HepG2 (cell line): ENCODE measurements around the gene EPN3. TPM values are rescaled to one million over a fixed set of nuclear protein-coding genes. Genes with fewer than 3 reads are reported as not detected.

Experiments
- DNMT3B ChIP-seq: conservative IDR thresholded peaks from 2 replicates; pipeline ENCODE4 v1.6.1; 2016; ENCODE audit warnings: missing biosample characterization, control low read depth
- HMGXB3 ChIP-seq: sonication (generic); formaldehyde crosslinking; IDR thresholded peaks from 2 replicates; pipeline ENCODE4 v1.4.0; 2020; ENCODE audit warnings: missing genetic modification reagents, borderline replicate concordance
- MEIS1 ChIP-seq: sonication (generic); formaldehyde crosslinking; IDR thresholded peaks from 2 replicates; pipeline ENCODE4 v1.9.0; 2021; ENCODE audit warnings: mild to moderate bottlenecking, missing genetic modification reagents, moderate library complexity, borderline replicate concordance
- MTF2 ChIP-seq: sonication (generic); formaldehyde crosslinking; IDR thresholded peaks from 2 replicates; pipeline ENCODE4 v1.5.0; 2020; ENCODE audit warnings: missing genetic modification reagents, borderline replicate concordance
- PCBP1 ChIP-seq: fragments of 200-400 bp; formaldehyde crosslinking; IDR thresholded peaks from 2 replicates; pipeline ENCODE4 v1.6.1; 2017; ENCODE audit warnings: mild to moderate bottlenecking, low read depth, low read length, borderline replicate concordance
- POLR2AphosphoS2 ChIP-seq: IDR thresholded peaks from 2 replicates; pipeline ENCODE4 v1.6.1; 2011; ENCODE audit warnings: low read depth, low read length, improper control_type of control experiment
- SSRP1 ChIP-seq: IDR thresholded peaks from 2 replicates; pipeline ENCODE4 v1.6.1; 2016; ENCODE audit warnings: control low read depth
- ZBTB33 ChIP-seq: sonication (generic); formaldehyde crosslinking; IDR thresholded peaks from 2 replicates; pipeline ENCODE4 v1.4.0; 2020; ENCODE audit warnings: missing genetic modification reagents
- ZNF274 ChIP-seq: sonication (generic); formaldehyde crosslinking; IDR thresholded peaks from 2 replicates; pipeline ENCODE4 v1.5.1; 2020; ENCODE audit warnings: mild to moderate bottlenecking, missing genetic modification reagents
- ZNF704 ChIP-seq: sonication (generic); formaldehyde crosslinking; IDR thresholded peaks from 2 replicates; pipeline ENCODE4 v1.8.1; 2023; ENCODE audit warnings: mild to moderate bottlenecking, inconsistent platforms, moderate library complexity, missing genetic modification reagents, borderline replicate concordance
- ZNF792 ChIP-seq: IDR thresholded peaks from 2 replicates; pipeline ENCODE4 v1.6.1; 2016
- polyA plus RNA-seq, 8 experiments: library from polyadenylated mRNA; depleted of rRNA in 3 of 8; stranded (reverse) in 7 of 8; unstranded in 1 of 8; fragments of >200 nt; fragmentation: Illumina TruSeq in 4 of 8; extraction: Trizol in 4 of 8; gene quantifications; 2 replicates each; pipeline versions ENCODE4 v1.2.1 to v1.2.3, GENCODE V29; 2011 to 2016; ENCODE audit warnings: low read depth in 4 of 8, missing spikeins in 1 of 8, mixed read lengths in 1 of 8; ENCODE audit not compliant: insufficient read depth in 1 of 8
- total RNA-seq, 5 experiments: library from RNA; depleted of rRNA; stranded (reverse); fragments of >200 nt; fragmentation: Illumina TruSeq; extraction: Trizol; gene quantifications; 2 replicates each; pipeline ENCODE4 v1.2.3, GENCODE V29; 2016; ENCODE audit warnings: low read depth in 1 of 5
- TF ChIP-seq, protein P1 (sequence below): sonication (generic); formaldehyde crosslinking; IDR thresholded peaks from 2 replicates; pipeline ENCODE4 v1.5.0; 2020; ENCODE audit warnings: mild to moderate bottlenecking, missing genetic modification reagents, borderline replicate concordance
- TF ChIP-seq, protein P2 (sequence below): sonication (generic); formaldehyde crosslinking; conservative IDR thresholded peaks from 2 replicates; pipeline ENCODE4 v1.5.0; 2020; ENCODE audit warnings: missing genetic modification reagents

EPN3 gene
- total and polyA plus RNA-seq, 2 of the 13 experiments (the other 11 are each of a cell fraction or from before 2014, with no cell fraction given), result 0.11 to 0.95 TPM

- TF ChIP-seq, protein P1, sequence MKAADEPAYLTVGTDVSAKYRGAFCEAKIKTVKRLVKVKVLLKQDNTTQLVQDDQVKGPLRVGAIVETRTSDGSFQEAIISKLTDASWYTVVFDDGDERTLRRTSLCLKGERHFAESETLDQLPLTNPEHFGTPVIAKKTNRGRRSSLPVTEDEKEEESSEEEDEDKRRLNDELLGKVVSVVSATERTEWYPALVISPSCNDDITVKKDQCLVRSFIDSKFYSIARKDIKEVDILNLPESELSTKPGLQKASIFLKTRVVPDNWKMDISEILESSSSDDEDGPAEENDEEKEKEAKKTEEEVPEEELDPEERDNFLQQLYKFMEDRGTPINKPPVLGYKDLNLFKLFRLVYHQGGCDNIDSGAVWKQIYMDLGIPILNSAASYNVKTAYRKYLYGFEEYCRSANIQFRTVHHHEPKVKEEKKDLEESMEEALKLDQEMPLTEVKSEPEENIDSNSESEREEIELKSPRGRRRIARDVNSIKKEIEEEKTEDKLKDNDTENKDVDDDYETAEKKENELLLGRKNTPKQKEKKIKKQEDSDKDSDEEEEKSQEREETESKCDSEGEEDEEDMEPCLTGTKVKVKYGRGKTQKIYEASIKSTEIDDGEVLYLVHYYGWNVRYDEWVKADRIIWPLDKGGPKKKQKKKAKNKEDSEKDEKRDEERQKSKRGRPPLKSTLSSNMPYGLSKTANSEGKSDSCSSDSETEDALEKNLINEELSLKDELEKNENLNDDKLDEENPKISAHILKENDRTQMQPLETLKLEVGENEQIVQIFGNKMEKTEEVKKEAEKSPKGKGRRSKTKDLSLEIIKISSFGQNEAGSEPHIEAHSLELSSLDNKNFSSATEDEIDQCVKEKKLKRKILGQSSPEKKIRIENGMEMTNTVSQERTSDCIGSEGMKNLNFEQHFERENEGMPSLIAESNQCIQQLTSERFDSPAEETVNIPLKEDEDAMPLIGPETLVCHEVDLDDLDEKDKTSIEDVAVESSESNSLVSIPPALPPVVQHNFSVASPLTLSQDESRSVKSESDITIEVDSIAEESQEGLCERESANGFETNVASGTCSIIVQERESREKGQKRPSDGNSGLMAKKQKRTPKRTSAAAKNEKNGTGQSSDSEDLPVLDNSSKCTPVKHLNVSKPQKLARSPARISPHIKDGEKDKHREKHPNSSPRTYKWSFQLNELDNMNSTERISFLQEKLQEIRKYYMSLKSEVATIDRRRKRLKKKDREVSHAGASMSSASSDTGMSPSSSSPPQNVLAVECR, result peak; percentile 30; the same call in 1 of the 2 replicates
- TF ChIP-seq ZNF274 (CRISPR knock-in tag) (peak; percentile 39; the same call in 1 of the 2 replicates), HMGXB3 (CRISPR knock-in tag) (0 out of 2 replicates have a peak, but pooled peaks have one; percentile 52), MTF2 (no peak), DNMT3B (CRISPR knock-in tag) (0 out of 2 replicates have a peak, but pooled peaks have one; percentile 28), MEIS1 (CRISPR knock-in tag) (no peak), ZBTB33 (CRISPR knock-in tag) (peak; percentile 93), ZNF704 (CRISPR knock-in tag) (no peak), PCBP1 (no peak), ZNF792 (CRISPR knock-in tag) (peak; percentile 70; the same call in 1 of the 2 replicates), POLR2AphosphoS2 (no peak), SSRP1 (CRISPR knock-in tag) (peak; percentile 70; the same call in 1 of the 2 replicates)
- TF ChIP-seq, protein P2, sequence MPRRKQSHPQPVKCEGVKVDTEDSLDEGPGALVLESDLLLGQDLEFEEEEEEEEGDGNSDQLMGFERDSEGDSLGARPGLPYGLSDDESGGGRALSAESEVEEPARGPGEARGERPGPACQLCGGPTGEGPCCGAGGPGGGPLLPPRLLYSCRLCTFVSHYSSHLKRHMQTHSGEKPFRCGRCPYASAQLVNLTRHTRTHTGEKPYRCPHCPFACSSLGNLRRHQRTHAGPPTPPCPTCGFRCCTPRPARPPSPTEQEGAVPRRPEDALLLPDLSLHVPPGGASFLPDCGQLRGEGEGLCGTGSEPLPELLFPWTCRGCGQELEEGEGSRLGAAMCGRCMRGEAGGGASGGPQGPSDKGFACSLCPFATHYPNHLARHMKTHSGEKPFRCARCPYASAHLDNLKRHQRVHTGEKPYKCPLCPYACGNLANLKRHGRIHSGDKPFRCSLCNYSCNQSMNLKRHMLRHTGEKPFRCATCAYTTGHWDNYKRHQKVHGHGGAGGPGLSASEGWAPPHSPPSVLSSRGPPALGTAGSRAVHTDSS, result no peak
Observed at GRCh38 chr17:50550661-50551432, 18.3 kb downstream of the EPN3 start (continued).
